NCI-H2227 treated with DMSO at 0.1 percent for 48 hours (cell line): ENCODE results near the gene WSCD2.
A peak's percentile ranks its signal among the peaks of the same experiment; 100 is the strongest.

Experiments used
- DNase-seq: peaks from one replicate; lab custom pipeline; 2025; lab: John Stamatoyannopoulos, UW

The WSCD2 gene

DNA sequence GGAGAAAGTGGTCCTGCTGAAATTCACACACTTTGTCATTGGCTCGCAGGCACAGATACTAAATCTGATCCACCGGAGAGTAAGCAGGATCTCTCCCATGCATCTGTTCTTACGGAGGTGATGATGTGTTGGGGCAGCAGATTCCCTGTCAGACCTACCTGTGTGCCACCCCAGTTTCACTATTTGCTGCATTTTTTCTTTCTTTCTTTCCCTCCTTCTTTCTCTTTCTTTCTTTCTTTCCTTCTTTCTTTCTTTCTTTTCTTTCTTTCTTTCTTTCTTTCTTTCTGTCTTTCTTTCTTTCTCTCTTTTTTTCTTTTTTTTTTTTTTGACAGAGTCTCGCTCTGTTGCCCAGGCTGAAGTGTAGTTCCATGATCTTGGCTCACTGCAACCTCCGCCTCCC is 37.4 kb downstream of the WSCD2 start:
- no peak for DNase-seq

DNA sequence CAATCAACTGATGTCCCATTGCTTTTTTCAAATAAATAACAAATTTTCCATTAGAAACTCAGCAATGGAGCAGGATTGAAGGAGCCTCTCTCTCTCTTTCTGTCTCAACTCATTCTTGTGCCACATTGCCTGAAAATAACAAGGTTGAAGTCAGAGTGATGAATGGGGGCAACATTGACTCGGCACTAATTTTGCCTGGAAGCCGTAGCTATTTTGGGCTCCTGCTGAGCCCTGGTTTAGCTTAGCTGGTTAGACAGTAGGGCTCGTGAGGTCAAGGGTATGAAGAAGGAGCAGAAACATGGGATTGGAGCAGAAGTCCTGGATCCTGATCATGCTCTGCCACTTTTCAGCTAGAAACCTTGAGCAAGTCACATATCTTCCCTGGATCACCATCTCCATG is 38.9 kb downstream of the WSCD2 start:
- no peak for DNase-seq

DNA sequence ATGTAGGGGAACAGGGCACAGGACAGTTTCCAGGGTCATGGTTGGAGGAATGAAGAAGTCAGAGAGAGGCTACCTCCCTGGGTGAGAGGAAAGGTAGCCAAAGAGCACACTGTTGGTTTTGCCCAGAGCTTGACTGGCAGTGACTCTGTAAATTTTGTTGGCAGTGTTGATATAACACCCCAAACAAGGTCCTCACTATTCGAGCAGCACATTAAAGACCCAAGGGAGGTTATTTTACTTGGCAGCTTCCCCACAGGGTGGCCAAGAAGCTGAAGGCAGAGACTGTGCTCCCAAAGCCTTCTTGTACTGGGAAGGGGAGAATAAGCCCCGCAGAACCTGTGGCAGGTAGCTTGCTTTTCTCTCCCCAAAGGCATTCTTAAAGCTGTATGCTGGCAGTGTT is 40.6 kb downstream of the WSCD2 start:
- no peak for DNase-seq

DNA sequence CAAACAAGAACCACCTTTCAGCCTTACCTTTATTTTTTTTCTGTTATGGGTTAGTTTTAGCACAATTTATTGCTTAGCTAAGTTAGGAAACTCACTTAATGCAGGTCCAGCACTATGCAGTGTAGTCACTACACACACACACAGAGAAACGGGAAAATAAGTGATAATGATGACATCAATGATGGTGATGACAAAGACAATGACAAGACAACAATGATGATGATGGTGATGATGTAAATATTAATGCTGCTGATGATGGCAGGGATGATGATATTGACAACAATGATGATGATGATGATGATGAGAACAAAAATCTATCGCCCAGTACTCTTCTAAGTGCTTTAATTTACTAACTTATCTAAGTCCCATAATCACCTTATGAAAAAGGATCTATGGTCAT is 41.1 kb downstream of the WSCD2 start:
- no peak for DNase-seq

DNA sequence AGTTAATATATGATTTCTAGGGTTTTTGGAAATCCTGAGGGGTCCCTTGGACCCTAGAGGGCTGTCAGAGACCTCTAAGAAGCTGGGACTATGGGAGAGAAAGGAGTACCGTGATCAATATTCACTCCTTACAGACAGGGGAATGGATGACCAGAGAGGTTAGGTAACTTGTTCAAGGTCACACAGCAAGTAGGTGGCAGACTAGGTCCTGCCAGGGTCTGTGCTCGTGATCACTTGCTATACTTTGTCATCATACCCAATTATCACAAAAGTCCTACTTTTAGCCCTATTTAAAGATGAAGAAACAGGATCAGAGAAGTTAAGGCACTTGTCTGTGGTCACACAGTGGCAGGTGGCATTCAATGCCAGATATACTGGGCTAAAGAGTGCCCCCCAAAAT is 42.9 kb downstream of the WSCD2 start:
- DNase-seq = no peak

DNA sequence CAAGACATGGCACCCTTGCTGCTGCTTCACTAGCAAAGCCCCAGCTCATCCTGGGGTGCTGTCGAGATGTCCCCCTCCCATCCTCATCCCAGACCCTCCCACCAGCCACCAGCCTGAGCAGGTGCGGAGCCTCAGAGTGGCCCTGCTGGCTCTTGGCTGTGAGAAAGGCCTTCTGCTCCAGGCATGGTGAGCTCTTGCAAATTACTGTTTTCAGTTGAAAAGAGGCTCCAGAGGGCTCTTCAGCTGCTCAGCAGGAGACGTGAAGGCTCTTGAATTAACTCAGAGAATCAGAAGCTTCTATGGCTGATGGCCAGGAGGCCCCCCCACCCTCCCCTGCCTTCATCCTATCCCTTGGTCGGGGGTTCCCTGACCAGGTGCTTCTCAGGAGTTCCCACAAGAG is 44.1 kb downstream of the WSCD2 start:
- DNase-seq = peak; percentile 63

DNA sequence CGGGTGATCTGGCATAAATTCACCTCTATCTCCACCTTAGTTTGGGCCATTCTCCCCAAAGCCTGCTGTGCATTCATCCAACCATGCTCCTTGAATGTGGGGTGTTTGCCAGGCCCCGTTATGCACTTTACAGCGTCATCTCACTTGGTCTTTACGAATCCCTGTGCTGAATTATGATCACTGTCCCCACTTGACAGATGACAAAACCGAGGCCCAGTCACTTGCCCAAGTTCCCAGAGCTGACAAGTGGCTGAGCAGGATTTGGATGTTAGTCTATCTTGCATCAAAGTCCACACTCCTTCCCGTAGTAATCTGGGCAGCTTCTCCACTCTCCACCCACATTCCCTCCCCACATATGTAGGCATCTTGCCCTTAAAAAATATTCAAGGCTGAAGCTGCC is 44.8 kb downstream of the WSCD2 start:
- no peak for DNase-seq

DNA sequence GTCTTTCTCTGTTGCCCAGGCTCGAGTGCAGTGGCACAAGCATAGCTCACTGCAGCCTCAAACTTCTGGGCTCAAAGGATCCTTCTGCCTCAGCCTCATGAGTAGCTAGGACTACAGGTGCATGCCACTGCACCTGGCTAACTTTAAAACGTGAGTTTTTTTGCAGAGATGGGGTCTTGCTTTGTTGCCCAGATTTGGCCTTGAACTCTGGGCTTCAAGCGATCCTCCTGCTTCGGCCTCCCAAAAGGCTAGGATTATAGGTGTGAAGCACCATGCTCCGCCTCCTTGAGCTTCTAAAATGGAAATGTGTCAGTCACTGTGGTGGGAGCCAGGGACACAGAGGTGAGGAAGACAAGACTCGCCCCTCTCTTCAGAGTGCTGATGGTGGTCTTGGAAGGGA is 45.6 kb downstream of the WSCD2 start:
- no peak for DNase-seq

DNA sequence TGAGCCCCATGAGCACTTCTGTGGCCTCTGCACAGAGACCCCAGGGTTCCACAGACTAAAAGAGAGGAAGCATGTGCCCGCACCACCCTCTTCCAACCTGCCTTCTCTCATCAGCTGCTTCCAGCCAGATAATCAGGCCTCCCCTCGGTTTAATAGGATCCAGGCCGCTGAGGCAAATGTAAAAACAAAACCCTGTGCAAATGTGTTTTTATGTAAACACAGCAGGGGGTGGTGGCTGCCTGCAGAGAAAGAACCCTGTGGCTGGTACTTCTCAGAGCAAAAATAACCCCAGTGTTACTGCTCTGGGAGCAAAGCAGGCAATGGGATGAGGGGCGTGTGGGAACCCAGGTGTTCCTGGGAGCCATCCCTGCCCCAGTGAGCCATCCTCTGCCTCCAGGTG is 46.2 kb downstream of the WSCD2 start:
- DNase-seq = peak; percentile 30

DNA sequence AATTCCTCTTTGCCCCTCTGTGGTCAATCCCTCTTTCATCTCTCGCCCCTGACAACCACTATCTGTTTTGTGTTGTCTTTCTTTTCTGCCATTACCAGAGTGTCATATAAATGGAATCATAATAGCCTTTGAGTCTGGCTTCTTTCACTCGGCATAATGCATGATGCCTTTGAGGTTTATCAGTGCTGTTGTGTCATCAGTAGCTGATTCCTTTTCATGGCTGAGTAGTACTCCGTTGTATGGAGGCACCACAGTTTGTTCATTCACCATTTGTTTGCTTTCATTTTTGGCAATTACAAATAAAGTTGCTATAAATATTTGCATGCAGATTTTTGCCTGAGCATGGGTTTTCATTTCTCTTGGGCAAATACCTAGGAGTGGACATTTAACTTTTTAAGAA is 47.2 kb downstream of the WSCD2 start:
- DNase-seq = no peak

DNA sequence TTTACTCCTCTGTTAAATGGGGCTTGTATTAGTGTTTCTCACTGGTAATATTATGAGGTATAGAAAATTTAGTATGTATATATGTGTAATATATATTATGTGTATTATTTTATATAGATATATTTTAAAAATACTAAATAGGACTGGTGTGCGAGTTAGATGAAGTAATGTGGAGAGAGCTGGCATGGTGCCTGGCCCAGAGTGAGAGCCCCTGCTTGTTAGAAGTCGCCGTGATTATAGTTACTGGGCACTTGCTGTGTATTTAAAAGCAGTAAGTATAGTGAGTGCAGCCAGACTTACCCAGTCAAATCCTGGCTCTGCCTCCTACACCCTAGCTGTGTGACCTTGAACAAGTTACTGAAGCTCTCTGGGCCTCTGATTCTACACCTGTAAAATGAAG is 48.0 kb downstream of the WSCD2 start:
- DNase-seq = no peak

DNA sequence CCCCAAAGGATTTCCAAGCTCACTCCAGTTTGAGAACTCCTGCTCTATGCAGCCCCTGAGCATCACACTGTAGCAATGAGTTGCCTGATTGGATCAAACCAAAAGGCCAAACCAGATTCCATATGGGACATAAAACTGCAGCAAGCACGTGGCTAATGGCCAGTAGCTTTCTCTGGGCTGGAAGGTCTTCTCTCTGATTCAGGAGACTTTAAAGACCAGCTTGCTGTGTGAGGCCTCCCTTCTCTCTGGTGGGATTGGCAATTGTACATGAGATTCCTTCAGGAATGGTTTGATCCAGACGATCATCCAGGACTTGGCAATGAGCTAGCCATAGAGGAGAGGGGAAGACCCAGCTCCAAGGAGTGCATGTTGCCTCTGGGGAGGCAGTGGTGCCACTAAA is 50.2 kb downstream of the WSCD2 start:
- DNase-seq = no peak

DNA sequence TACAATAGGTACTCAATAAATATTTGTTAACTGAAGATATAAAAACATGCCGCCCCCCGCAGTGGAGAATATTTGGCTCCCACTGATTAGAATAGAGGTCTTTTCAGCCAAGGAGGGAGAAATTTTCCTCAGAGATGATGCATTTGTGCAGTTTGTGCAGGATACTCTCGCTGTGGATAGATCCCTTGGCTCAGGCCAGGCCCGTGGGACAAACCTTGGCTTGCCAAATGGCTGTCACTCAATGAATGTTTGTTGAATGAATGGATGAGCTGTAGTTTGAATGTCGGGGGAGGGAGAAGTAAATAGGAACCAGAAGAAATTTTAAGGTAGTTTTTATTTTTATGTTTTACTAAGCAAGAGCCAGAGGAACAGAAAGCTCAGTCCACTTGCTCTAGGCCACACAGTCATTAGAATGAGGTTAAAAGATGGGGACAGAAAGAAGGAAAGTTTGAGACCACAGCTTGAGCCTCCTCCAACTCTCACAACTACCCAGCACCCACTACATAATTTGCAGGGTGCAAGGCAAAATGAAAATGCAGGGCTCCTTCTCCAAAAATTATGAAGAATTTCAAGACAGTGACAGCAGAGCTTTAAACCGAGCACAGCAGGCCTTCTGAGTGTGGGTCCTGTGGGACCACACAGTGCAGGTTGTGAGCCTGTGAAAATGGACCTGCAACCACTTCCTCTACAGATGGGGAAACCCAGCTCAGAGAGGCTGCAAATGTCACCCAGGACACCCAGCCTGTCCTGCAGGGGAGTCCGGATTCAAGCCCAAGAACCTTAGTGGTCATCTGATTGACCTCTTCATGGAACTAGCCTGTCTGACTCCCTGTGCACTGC is 51.4 kb downstream of the WSCD2 start:
- DNase-seq = no peak

DNA sequence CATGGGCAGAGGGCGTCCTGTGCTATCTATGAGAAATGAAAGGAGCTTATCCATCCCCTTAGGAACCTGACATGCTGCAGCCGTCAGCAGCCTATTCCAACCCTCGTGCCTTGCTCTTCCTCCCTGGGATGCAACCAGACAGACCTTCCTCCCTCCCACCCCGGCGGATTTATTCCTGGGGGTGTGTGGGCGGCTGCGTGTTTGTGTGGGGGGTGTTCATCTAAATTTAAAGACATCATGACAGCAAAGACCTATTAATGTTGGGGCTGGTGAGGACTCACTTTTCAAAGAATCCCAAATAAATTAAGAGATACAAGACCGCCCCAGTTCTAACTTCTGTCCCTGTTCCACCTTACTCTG is 52.0 kb downstream of the WSCD2 start:
- no peak for DNase-seq

DNA sequence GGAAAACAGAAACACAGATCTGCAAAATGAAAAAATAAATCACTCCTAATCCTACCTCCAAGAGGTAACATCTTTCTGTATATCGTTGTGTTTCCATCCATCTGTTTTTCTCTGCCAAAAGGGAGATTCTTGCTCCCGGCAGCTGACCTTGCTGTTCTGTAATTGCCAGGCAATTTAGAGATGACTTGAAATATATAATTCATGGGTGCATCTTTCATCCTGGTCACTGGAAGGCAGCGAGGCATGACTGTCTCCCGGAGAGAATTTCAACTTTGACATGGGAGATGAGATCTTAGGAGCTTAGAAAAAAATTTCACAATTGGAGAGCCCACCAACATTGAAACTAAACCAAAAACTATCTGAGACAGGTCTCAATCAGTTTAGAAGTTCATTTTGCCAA is 53.0 kb downstream of the WSCD2 start:
- peak; percentile 45 for DNase-seq

DNA sequence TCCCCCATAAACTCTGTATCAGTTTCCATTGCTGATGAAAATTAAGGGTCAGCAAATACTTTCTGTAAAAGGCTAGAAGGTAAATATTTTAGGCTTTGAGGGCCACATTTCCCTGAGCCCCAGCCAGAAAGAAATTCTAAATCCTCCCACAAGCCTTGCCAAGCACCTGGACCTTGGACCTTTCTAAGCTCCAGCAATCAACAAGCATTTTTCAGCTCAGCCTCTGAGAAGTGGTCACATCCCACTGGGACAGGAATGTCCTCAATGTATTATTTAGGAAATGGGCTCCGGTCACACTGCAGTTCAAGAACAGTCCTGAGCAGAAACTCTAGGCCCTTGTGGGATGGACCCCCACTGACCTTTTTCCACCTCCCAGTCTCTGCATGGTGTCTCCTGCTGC is 55.9 kb downstream of the WSCD2 start:
- no peak for DNase-seq

DNA sequence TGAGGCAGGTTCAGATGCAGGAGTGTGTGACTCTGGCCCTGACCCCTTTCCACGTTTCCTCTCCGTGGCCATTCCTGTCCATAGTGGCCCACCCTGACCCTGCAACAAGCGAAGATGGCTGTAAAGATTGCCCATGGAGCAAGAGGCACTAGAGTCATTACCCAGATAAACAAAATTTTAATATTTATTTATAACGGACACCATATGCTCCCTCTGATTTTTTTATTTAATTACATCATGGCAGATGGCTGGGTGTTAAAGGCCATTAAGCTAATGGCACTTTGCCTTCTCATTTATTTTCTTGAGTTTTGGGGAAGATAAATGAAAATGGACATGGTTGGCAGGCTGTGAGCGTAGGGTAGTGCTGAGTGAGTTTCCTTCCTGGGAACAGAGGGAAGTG is 58.7 kb downstream of the WSCD2 start:
- DNase-seq = no peak

DNA sequence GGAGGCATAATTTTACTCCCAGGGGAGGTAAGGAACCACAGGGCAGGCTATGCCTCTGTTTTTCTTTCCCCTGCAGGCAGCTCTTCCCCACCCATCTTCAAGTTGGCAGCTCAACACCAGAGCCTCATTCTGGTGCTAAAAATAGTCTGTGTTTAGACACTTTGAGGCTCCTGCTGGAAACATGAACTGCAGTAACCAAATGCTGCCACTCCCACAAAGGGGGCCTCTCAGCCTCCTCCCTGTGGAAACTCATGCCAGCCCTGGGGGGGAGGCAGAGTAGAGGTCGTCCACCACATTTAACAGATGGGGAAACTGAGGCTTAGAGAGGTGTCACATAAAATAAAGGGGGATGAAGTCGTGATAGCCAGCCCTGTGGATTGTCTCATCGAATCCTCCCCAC is 61.4 kb downstream of the WSCD2 start:
- peak; percentile 55 for DNase-seq

DNA sequence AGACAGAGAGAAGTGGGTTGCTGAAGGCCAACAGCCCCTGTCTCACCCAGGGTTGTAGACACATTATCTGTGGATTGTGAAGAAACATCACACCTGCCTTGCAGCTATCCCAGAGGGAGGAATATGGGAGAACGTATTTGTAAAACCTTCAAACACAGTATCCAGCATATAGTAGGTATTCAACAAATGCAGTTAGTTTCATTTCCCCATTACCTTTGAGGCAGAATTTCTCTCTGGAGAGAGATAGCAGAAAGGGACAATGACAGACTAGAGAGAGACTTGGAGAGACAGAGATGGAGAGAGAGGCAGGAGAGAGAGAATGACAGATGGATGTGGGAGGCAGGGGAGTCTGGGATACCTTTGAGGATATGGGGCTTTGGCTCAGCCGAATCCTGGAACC is 62.0 kb downstream of the WSCD2 start:
- DNase-seq = no peak

DNA sequence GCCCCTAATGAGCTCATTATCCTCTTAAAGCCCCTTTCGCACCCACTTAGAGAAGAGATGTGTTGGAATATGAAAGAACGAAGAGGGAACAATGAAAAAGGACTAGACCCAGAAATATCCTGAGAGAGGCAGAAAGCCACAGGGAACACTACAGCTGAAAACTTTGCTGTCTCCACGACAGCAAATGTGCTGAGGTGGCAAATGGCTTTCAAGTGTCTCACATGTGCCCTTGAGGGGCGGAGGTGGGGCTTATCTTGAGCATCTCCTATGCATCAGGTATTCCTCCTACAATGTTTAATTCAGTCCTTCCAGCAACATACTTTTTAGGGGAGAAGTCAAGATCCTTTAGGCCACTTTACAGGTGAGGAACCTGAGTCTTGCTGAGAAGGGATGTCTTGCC is 62.9 kb downstream of the WSCD2 start:
- DNase-seq = peak; percentile 14

DNA sequence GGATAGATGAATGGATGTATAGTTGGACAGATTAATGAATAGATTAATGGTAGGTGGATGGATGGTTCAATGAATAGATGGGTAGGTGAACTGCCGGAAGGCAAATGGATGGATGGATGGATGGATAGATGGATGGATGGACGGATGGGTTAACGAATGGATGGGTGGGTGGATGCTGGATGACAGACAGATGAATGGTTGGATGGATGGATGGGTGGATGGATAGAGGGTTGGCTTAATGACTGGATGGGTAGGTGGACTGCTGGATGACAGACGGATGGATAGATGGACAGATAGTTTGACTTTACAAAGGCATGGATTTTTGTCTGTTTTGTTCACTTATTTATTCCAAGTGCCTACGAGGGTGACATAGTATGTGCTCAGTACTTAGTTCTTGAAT is 64.4 kb downstream of the WSCD2 start:
- no peak for DNase-seq

DNA sequence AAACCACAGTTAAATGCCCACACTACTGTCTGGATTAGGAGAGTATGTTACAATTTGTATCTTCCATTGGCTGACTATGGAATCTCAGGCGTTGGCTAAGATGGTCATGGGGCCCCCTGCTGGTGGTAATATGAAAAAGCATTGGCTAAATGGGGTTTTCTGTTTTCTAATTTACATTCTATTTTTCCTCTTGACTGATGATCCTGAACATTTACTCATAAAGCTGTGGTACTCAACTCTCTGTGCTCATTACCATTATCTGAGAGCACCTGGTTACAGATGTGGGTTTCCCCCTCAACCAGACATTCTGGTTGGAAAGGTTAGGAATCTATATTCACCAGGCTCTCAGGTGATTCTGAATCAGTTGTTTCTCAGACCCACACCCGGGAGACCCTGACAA is 64.8 kb downstream of the WSCD2 start:
- DNase-seq = peak; percentile 48

DNA sequence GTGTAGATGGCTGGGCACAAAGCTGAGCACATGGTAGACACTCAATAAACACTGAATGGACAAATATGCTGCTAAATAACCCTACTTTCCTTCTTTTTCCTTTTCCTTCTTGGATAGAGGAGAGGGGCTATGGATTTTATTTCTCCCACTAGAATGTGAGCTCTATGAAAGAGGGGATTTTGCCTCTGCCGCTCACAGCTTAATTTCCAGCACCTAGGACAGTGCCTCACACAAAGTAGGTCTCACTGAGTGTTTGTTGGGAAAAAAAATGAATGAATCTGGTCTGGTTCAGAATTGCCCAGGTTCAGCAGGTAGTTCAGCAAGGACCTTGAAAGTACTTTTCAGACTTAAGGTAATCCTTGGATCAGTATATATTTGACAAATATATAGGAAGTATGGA is 65.5 kb downstream of the WSCD2 start:
- no peak for DNase-seq

DNA sequence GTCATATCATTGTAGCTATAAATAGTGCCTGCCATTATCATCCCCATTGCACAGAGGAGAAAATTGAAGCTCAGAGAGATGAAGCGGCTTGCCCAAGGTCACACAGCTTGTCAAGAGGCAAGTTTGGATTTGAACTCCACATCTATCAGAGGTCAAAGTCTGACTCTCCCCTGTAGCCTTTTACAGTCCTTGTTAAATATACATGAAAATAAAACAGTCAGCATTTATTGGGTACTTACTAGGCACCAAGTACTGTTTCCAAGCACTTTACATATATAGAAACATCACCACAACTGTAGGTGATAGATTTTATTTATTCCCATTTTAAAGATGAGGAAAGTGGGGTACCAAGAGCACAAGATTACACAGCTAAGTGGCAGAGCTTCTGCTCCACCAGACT is 67.2 kb downstream of the WSCD2 start:
- DNase-seq = no peak

DNA sequence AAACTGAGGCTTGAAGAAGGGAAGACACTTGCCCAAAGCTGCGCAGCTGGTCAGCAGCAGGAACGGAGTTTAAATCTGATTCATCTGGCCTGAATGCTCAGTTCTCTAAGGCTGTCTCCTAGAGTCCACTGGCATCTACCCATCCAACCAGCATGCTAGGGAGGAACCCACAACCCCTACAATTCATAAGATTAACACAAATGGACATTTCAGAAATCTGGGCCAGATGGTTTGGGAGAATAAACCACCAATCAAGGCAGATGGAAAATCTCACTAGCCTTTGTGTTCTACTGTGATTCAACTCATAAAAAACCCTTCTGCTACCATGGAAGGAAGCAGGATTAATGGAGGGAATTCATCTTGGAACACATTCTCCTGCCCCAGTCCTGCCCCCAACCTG is 67.8 kb downstream of the WSCD2 start:
- no peak for DNase-seq
